NCI-H345 treated with DMSO at 0.1 percent for 48 hours (cell line): ENCODE measurements around the gene RASAL1.
"Not testable (repeated sequence)": the region's sequence is repeated elsewhere in the genome, so short reads cannot be mapped to it uniquely, and the experiment has no call there.

Experiments used
- DNase-seq: peaks from one replicate; lab custom pipeline; 2025; ENCODE audit not compliant: unreplicated experiment; lab: John Stamatoyannopoulos, UW

The RASAL1 gene

GRCh38 chr12:113118142-113118541, 17.4 kb downstream of the RASAL1 start:
- DNase-seq = no peak

- DNase-seq = not testable (repeated sequence)
Observed at GRCh38 chr12:113117684-113118083, 17.9 kb downstream of the RASAL1 start.

GRCh38 chr12:113116875-113117274, 18.7 kb downstream of the RASAL1 start:
- no peak for DNase-seq

GRCh38 chr12:113115455-113116126, 20.0 kb downstream of the RASAL1 start:
- no peak for DNase-seq

GRCh38 chr12:113114447-113115178, 20.9 kb downstream of the RASAL1 start:
- DNase-seq = no peak

- DNase-seq = no peak
Observed at GRCh38 chr12:113113397-113113796, 22.2 kb downstream of the RASAL1 start.

- DNase-seq = no peak
Observed at GRCh38 chr12:113112043-113112899, 23.3 kb downstream of the RASAL1 start.

- DNase-seq = no peak
Observed at GRCh38 chr12:113111247-113111646, 24.3 kb downstream of the RASAL1 start.

GRCh38 chr12:113109872-113110599, 25.5 kb downstream of the RASAL1 start:
- no peak for DNase-seq

- no peak for DNase-seq
Observed at GRCh38 chr12:113109360-113109759, 26.2 kb downstream of the RASAL1 start.

GRCh38 chr12:113108308-113108707, 27.3 kb downstream of the RASAL1 start:
- no peak for DNase-seq

GRCh38 chr12:113106361-113106760, 29.2 kb downstream of the RASAL1 start:
- no peak for DNase-seq

- no peak for DNase-seq
Observed at GRCh38 chr12:113105606-113106271, 29.8 kb downstream of the RASAL1 start.

GRCh38 chr12:113104953-113105510, 30.5 kb downstream of the RASAL1 start:
- no peak for DNase-seq

GRCh38 chr12:113103756-113104450, 31.7 kb downstream of the RASAL1 start:
- DNase-seq = no peak

- DNase-seq = no peak
Observed at GRCh38 chr12:113102811-113103210, 32.8 kb downstream of the RASAL1 start.

- no peak for DNase-seq
Observed at GRCh38 chr12:113101751-113102150, 33.8 kb downstream of the RASAL1 start.

- DNase-seq = no peak
Observed at GRCh38 chr12:113099764-113100163, 35.8 kb downstream of the RASAL1 start.

- no peak for DNase-seq
Observed at GRCh38 chr12:113099364-113099763, 36.2 kb downstream of the RASAL1 start.
